Testis (tissue), 3 donors: ENCODE data around the gene RNF213. TPM values are rescaled to one million over a fixed set of nuclear protein-coding genes. Genes with fewer than 3 reads are reported as not detected.

Source experiments
- DNase-seq: peaks from one replicate; pipeline ENCODE4 v3.0.0-alpha.2; 2019
- H3K27ac ChIP-seq, 2 donors: fragments of 200-600 bp; sonication (generic); one replicate each; pipeline ENCODE4 v1.5.1; 2019
- H3K27me3 ChIP-seq: fragments of 200-600 bp; sonication (generic); one replicate; pipeline ENCODE4 v1.5.1; 2019
- H3K36me3 ChIP-seq: fragments of 200-600 bp; sonication (generic); one replicate; pipeline ENCODE4 v1.5.1; 2017; ENCODE audit warnings: low read depth; ENCODE audit errors: missing control alignments
- H3K4me1 ChIP-seq: fragments of 200-600 bp; sonication (generic); one replicate; pipeline ENCODE4 v1.5.1; 2019
- H3K4me3 ChIP-seq, 2 donors: fragments of 200-600 bp; sonication (generic); one replicate each; pipeline ENCODE4 v1.5.1; 2017 to 2019
- H3K9me3 ChIP-seq: fragments of 200-600 bp; sonication (generic); one replicate; pipeline ENCODE4 v1.5.1; 2017
- CTCF ChIP-seq, 3 experiments: fragments of 450-650 bp in 2 of 3; fragments of 200-600 bp in 1 of 3; sonication (generic) in 1 of 3; IDR thresholded peaks; one replicate each; pipeline ENCODE4 v1.5.1; 2016 to 2019; ENCODE audit warnings: antibody characterized with exemption in 3 of 3, mild to moderate bottlenecking in 2 of 3, moderate library complexity in 1 of 3
- POLR2A ChIP-seq: fragments of 450-650 bp; IDR thresholded peaks from one replicate; pipeline ENCODE4 v1.6.1; 2017; ENCODE audit warnings: antibody characterized with exemption, mild to moderate bottlenecking, moderate library complexity
- WGBS, 2 donors: methylation state at CpG; one replicate each; pipeline ENCODE4 v1.1.5; 2018; 5-methylcytosine and 5-hydroxymethylcytosine counted together
- intact Hi-C: fragments of 100-400 bp; cut with DNase I; formaldehyde crosslinking; loops from one replicate; pipeline ENCODE4 v1.15.1; 2023; ENCODE audit warnings: low total_unique reads
- polyA plus RNA-seq: library from polyadenylated mRNA; stranded (reverse); fragments of 350-450 nt; fragmentation: Illumina TruSeq; extraction: RNeasy Lipid Tissue Mini Kit (QIAGEN cat#74804); gene quantifications from one replicate; pipeline ENCODE4 v1.2.3, GENCODE V29; 2014; ENCODE audit warnings: low read depth, low replicate concordance; ENCODE audit not compliant: insufficient read depth
- total RNA-seq, 2 donors: library from RNA; depleted of rRNA; stranded (reverse); fragments of >200 nt; gene quantifications; one replicate each; pipeline ENCODE4 v1.2.3, GENCODE V29; 2016

Gene RNF213
- total and polyA plus RNA-seq, 3 donors from 2014 or later = 25.3 to 68.9 (median 66.9) TPM

GRCh38 chr17:80315517-80316182 lies 55.0 kb downstream of the RNF213 start:
- intact Hi-C loops = no loop called here
- DNase-seq = no peak
- no peak overlapping the region for H3K4me3 ChIP-seq
- no peak for TF ChIP-seq POLR2A
- TF ChIP-seq CTCF (IDR thresholded peaks at IDR 0.05) = no peak
- no peaks in the 10 kb centered on the region for H3K27me3 ChIP-seq
- no peaks in the 10 kb centered on the region for H3K36me3 ChIP-seq
- H3K27ac ChIP-seq = no peak overlapping the region
- no peaks in the 10 kb centered on the region for H3K9me3 ChIP-seq
- WGBS, 2 donors = 93 to 100% methylated on average over 1 of the region's 2 CpGs
- H3K4me1 ChIP-seq = no peaks in the 10 kb centered on the region

GRCh38 chr17:80316431-80316830 lies 55.8 kb downstream of the RNF213 start:
- no peaks in the 10 kb centered on the region for H3K4me1 ChIP-seq
- no peaks in the 10 kb centered on the region for H3K27me3 ChIP-seq
- no peak for DNase-seq
- intact Hi-C loops = no loop called here
- H3K9me3 ChIP-seq = no peaks in the 10 kb centered on the region
- no peak overlapping the region for H3K27ac ChIP-seq
- H3K4me3 ChIP-seq = no peak overlapping the region
- 39 to 54% methylated on average over 10 of the region's 10 CpGs for WGBS, 2 donors
- H3K36me3 ChIP-seq = no peaks in the 10 kb centered on the region
- TF ChIP-seq POLR2A = no peak
- TF ChIP-seq CTCF (IDR thresholded peaks at IDR 0.05) = no peak

GRCh38 chr17:80316927-80317705 lies 56.5 kb downstream of the RNF213 start:
- Histone ChIP-seq H3K27me3 (no peaks in the 10 kb centered on the region), H3K4me3 (no peak overlapping the region), H3K9me3 (no peaks in the 10 kb centered on the region), H3K27ac (no peak overlapping the region), H3K36me3 (no peaks in the 10 kb centered on the region), H3K4me1 (no peaks in the 10 kb centered on the region)
- intact Hi-C loops = no loop called here
- WGBS, 2 donors = 88 to 90% methylated on average over 21 to 26 of the region's 26 CpGs
- no peak for TF ChIP-seq POLR2A
- no peak for TF ChIP-seq CTCF (IDR thresholded peaks at IDR 0.05)
- DNase-seq = no peak

GRCh38 chr17:80317706-80317980 lies 57.0 kb downstream of the RNF213 start:
- Histone ChIP-seq H3K4me3 (no peak overlapping the region), H3K9me3 (no peaks in the 10 kb centered on the region), H3K27me3 (no peaks in the 10 kb centered on the region), H3K27ac (no peak overlapping the region), H3K36me3 (peaks cover 2% of the 10 kb centered on the region), H3K4me1 (no peaks in the 10 kb centered on the region)
- no peak for DNase-seq
- WGBS, 2 donors = 90 to 95% methylated on average over 4 to 5 of the region's 5 CpGs
- intact Hi-C loops = no loop called here
- TF ChIP-seq CTCF (IDR thresholded peaks at IDR 0.05) (no peak), POLR2A (no peak)

GRCh38 chr17:80318166-80318565 lies 57.5 kb downstream of the RNF213 start:
- Histone ChIP-seq H3K4me1 (no peaks in the 10 kb centered on the region), H3K27ac (no peak overlapping the region), H3K27me3 (no peaks in the 10 kb centered on the region), H3K4me3 (no peak overlapping the region), H3K9me3 (no peaks in the 10 kb centered on the region), H3K36me3 (peaks cover 4% of the 10 kb centered on the region)
- intact Hi-C loops = no loop called here
- TF ChIP-seq POLR2A (no peak), CTCF (IDR thresholded peaks at IDR 0.05) (no peak)
- 97 to 98% methylated on average over 6 of the region's 6 CpGs for WGBS, 2 donors
- no peak for DNase-seq
